HG02759 (cell line): Measurements from ENCODE around the gene NENF.
A peak's percentile ranks its signal among the peaks of the same experiment; 100 is the strongest.
"Not testable (repeated sequence)": the region's sequence is repeated elsewhere in the genome, so short reads cannot be mapped to it uniquely, and the experiment has no call there.

ENCODE experiments used
- ATAC-seq: cut with Tn5 transposase; IDR thresholded peaks from one replicate; pipeline ENCODE4 v1.9.1; 2021; ENCODE audit warnings: mild to moderate bottlenecking, moderate library complexity; ENCODE audit not compliant: unreplicated experiment

Gene NENF

GRCh38 chr1:212458817-212459216 is 26.1 kb downstream of the NENF start:
- no peak for ATAC-seq

- no peak for ATAC-seq
These were observed 26.9 kb downstream of the NENF start for GRCh38 chr1:212459656-212460055.

GRCh38 chr1:212460376-212460775 is 27.7 kb downstream of the NENF start:
- no peak for ATAC-seq

- ATAC-seq, result no peak
These were observed 29.4 kb downstream of the NENF start for GRCh38 chr1:212461916-212462660.

- ATAC-seq, result no peak
These were observed 31.0 kb downstream of the NENF start for GRCh38 chr1:212463565-212464285.

- no peak for ATAC-seq
These were observed 32.6 kb downstream of the NENF start for GRCh38 chr1:212465311-212465710.

- ATAC-seq, result no peak
These were observed 33.7 kb downstream of the NENF start for GRCh38 chr1:212466437-212466836.

GRCh38 chr1:212466898-212467650 is 34.4 kb downstream of the NENF start:
- no peak for ATAC-seq

- no peak for ATAC-seq
These were observed 35.2 kb downstream of the NENF start for GRCh38 chr1:212467843-212468482.

- ATAC-seq, result no peak
These were observed 37.3 kb downstream of the NENF start for GRCh38 chr1:212470059-212470458.

GRCh38 chr1:212471286-212471685 is 38.6 kb downstream of the NENF start:
- ATAC-seq, result no peak

- ATAC-seq, result no peak
These were observed 39.4 kb downstream of the NENF start for GRCh38 chr1:212471891-212472675.

- ATAC-seq, result no peak
These were observed 41.0 kb downstream of the NENF start for GRCh38 chr1:212473729-212474128.

- ATAC-seq, result no peak
These were observed 42.4 kb downstream of the NENF start for GRCh38 chr1:212475151-212475550.

GRCh38 chr1:212475831-212476230 is 43.1 kb downstream of the NENF start:
- not testable (repeated sequence) for ATAC-seq

- peak; percentile 90 for ATAC-seq
These were observed 44.4 kb downstream of the NENF start for GRCh38 chr1:212477014-212477679.

- no peak for ATAC-seq
These were observed 45.2 kb downstream of the NENF start for GRCh38 chr1:212477680-212478466.

GRCh38 chr1:212478467-212479025 is 45.8 kb downstream of the NENF start:
- ATAC-seq, result no peak

GRCh38 chr1:212479188-212479587 is 46.5 kb downstream of the NENF start:
- ATAC-seq, result no peak
